Heart left ventricle (tissue), 16 donors: ENCODE results near the gene SH3RF3. TPM values are rescaled to one million over a fixed set of nuclear protein-coding genes. Genes with fewer than 3 reads are reported as not detected.

Experiments used
- ATAC-seq, 4 donors: fragments of 200-7000 bp; cut with Tn5 transposase; one replicate each; pipeline ENCODE4 v1.9.1; 2020 to 2022; ENCODE audit warnings: moderate library complexity in 4 of 4, mild to moderate bottlenecking in 3 of 4, moderate number of reproducible peaks in 1 of 4
- DNase-seq, 5 donors: peaks; one replicate each; pipeline ENCODE4 v3.0.0-alpha.2; 2020
- H3K27ac ChIP-seq, 12 donors: fragments of 200-600 bp; sonication (generic) in 4 of 12; one replicate each; pipeline versions ENCODE4 v1.5.0 to v1.8.0; 2016 to 2022; ENCODE audit warnings: mild to moderate bottlenecking in 2 of 12
- H3K27me3 ChIP-seq, 9 donors: fragments of 200-600 bp; sonication (generic) in 2 of 9; one replicate each; pipeline versions ENCODE4 v1.5.1 to v1.8.0; 2016 to 2022; ENCODE audit warnings: mild to moderate bottlenecking in 3 of 9
- H3K36me3 ChIP-seq, 9 donors: fragments of 200-600 bp; sonication (generic) in 2 of 9; one replicate each; pipeline versions ENCODE4 v1.5.0 to v1.8.0; 2018 to 2022; ENCODE audit warnings: mild to moderate bottlenecking in 2 of 9
- H3K4me1 ChIP-seq, 12 donors: fragments of 200-600 bp; sonication (generic) in 4 of 12; one replicate each; pipeline versions ENCODE4 v1.5.0 to v1.8.0; 2016 to 2022; ENCODE audit warnings: mild to moderate bottlenecking in 3 of 12
- H3K4me3 ChIP-seq, 12 donors: fragments of 200-600 bp; sonication (generic) in 4 of 12; one replicate each; pipeline versions ENCODE4 v1.5.0 to v1.8.0; 2017 to 2022; ENCODE audit warnings: mild to moderate bottlenecking in 9 of 12, moderate library complexity in 4 of 12
- H3K9me3 ChIP-seq, 12 donors: fragments of 200-600 bp; sonication (generic) in 4 of 12; one replicate each; pipeline versions ENCODE4 v1.5.0 to v1.8.0; 2016 to 2022; ENCODE audit warnings: mild to moderate bottlenecking in 1 of 12
- POLR2A ChIP-seq, 2 donors: fragments of 450-650 bp; IDR thresholded peaks; one replicate each; pipeline ENCODE4 v1.6.1; 2017; ENCODE audit warnings: antibody characterized with exemption in 2 of 2, mild to moderate bottlenecking in 2 of 2, moderate library complexity in 2 of 2
- WGBS, 4 donors: extraction: QIAGEN DNeasy Blood & Tissue Kit in 2 of 4; methylation state at CpG; one replicate each; pipeline versions ENCODE4 v1.1.5 to v1.1.7; 2013 to 2018; 5-methylcytosine and 5-hydroxymethylcytosine counted together
- intact Hi-C, 10 donors: fragments of 100-400 bp; cut with DNase I; formaldehyde crosslinking; loops; one replicate each; pipeline versions ENCODE4 v1.11.1 to v1.14.2; 2022
- polyA plus RNA-seq, 2 donors: library from polyadenylated mRNA; stranded (reverse); fragments of 200-250 nt; gene quantifications; one replicate each; pipeline ENCODE4 v1.2.3, GENCODE V29; 2013
- total RNA-seq, 9 donors: library from RNA; depleted of rRNA in 2 of 9; stranded (reverse); fragments of >200 nt in 2 of 9; fragmentation: NEBNext Ultra II Directional in 3 of 9; extraction: Animal tissue kit (Norgen Biotek cat#: 25700) in 3 of 9; gene quantifications; one replicate each; pipeline versions ENCODE4 v1.1.0 to v1.2.4, GENCODE V29; 2016 to 2023
- TF ChIP-seq, protein P1 (sequence below), 12 donors: fragments of 200-600 bp; sonication (generic) in 4 of 12; IDR thresholded peaks; one replicate each; pipeline versions ENCODE4 v1.5.0 to v1.8.0; 2018 to 2022; ENCODE audit warnings: antibody characterized with exemption in 12 of 12, mild to moderate bottlenecking in 5 of 12
- donor health status: ischemic (EF 13 %, LVEDD 7.1; RV severe dilation, severe dysfunction).
- donor health status: healthy with polysubstance abuse.
- donor health status: DM: no; HTN: yes; CAD: no.
- donor health status: DM: no; HTN: no; CAD: no.
- donor health status: ischemic (EF 25% LVEDD 6.9; RV normal size, moderate dysfunction).
- donor health status: ischemic (EF 25% LVEDD 5.7; RV mildly dilated, moderate dysfunction).
- donor health status: healthy.
- donor health status: DM: yes; HTN: yes; CAD: no.
- donor health status: ischemic (EF 35%, LVEDD 5.7; RV mildly dilated, moderate dysfunction).
- donor health status: nonischemic (EF 11% LVEDD 7.7; RV severe dilation, severe dysfunction).
- donor health status: DM: yes; HTN: yes; CAD: no.
- donor health status: PGD.
- donor health status: ischemic (EF 29% LVEDD 5.4; RV normal size, mild dysfunction).
- donor health status: nonischemic (EF 23%, LVEDD 6.1; RV moderate dilation, normal function).

Gene SH3RF3
- total and polyA plus RNA-seq, 11 donors: 5.2 to 15.7 (median 7.9) TPM

DNA sequence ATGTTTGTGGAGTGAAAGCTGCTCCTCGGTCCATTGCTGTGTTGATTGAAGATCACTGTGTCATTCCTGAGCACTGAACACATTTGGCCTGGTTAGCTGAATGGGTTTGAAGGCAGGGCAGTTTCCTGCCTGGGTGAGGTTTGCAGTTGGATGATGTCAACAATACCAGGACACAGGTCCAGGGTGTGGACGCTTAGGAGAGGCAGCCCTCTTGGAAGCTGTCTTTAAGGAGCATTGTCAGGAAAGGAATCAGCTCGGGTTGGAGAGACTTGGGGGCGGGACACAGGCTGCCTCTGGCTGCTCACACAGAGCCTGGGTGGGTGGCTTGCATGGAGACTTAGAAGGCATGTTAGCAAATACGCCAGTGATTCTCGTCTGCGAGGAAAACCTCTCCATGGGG is 247.1 kb downstream of the SH3RF3 start:
- peak; percentile 58 to 82 (median 60) for ATAC-seq

DNA sequence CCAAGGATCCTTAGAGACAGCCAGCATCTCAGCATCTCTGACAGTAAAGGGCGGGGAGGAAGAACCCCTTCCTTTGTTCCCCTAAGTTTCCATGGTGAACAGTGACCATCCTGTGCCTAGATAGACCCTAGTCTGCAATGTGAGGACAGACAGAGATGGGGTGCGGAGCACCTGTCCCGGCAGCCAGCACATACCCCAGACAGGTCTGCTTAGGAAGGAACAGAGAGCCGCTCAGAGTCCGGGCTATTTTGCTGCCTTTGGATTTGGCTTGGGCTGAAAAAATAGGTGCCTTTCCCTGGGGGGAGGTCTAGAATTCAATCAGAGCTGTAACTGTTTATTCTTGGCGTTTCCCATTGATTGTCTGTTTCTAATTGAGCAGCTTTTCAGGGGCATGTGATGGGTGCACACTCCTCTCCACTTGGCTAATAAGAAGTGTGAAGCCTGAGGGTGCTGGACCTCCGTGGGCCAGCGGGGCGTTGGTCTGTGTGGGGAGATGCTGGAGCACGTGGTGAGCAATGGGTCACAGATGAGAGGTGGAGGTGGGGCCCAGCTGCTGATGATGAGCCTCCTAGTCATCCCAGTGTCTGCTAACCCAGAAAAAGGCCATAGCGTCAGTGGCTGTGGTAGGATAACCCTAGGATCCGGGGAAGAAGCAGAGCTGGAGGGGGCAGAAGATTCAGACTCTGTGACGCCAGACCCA is 247.9 kb downstream of the SH3RF3 start:
- ATAC-seq: no peak
- no peaks in the 10 kb centered on the region for H3K9me3 ChIP-seq
- DNase-seq: peak in 1 of 5 donors; percentile 2
- H3K36me3 ChIP-seq: peaks cover 0 to 23% (median 0%) of the 10 kb centered on the region in 9 donors
- peaks cover 0 to 18% (median 1%) of the 10 kb centered on the region in 12 donors for H3K4me1 ChIP-seq
- TF ChIP-seq, protein P1, sequence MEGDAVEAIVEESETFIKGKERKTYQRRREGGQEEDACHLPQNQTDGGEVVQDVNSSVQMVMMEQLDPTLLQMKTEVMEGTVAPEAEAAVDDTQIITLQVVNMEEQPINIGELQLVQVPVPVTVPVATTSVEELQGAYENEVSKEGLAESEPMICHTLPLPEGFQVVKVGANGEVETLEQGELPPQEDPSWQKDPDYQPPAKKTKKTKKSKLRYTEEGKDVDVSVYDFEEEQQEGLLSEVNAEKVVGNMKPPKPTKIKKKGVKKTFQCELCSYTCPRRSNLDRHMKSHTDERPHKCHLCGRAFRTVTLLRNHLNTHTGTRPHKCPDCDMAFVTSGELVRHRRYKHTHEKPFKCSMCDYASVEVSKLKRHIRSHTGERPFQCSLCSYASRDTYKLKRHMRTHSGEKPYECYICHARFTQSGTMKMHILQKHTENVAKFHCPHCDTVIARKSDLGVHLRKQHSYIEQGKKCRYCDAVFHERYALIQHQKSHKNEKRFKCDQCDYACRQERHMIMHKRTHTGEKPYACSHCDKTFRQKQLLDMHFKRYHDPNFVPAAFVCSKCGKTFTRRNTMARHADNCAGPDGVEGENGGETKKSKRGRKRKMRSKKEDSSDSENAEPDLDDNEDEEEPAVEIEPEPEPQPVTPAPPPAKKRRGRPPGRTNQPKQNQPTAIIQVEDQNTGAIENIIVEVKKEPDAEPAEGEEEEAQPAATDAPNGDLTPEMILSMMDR (IDR thresholded peaks at IDR 0.05): no peak
- TF ChIP-seq POLR2A (IDR thresholded peaks at IDR 0.05): no peak
- no peak overlapping the region for H3K27ac ChIP-seq
- no peaks in the 10 kb centered on the region for H3K27me3 ChIP-seq
- WGBS, 4 donors: 94 to 96% (median 95%) methylated on average over 13 of the region's 13 CpGs
- intact Hi-C loops: no loop called here
- H3K4me3 ChIP-seq: no peak overlapping the region

More for the DNA sequence above, 247.1 kb downstream of the SH3RF3 start:
- Histone ChIP-seq H3K9me3 (no peaks in the 10 kb centered on the region), H3K4me1 (peaks cover 0 to 15% (median 0%) of the 10 kb centered on the region in 12 donors), H3K36me3 (peaks cover 0 to 28% (median 0%) of the 10 kb centered on the region in 9 donors), H3K4me3 (no peak overlapping the region), H3K27me3 (no peaks in the 10 kb centered on the region), H3K27ac (peak overlapping the region in 2 of 12 donors; percentile 15 to 35)
- DNase-seq: peak in 2 of 5 donors; percentile 6 to 55
- 54 to 73% (median 68%) methylated on average over 6 to 7 of the region's 7 CpGs for WGBS, 4 donors
- TF ChIP-seq POLR2A (IDR thresholded peaks at IDR 0.05): no peak
- TF ChIP-seq, protein P1 (IDR thresholded peaks at IDR 0.05): no peak
- intact Hi-C loops: no loop called here

DNA sequence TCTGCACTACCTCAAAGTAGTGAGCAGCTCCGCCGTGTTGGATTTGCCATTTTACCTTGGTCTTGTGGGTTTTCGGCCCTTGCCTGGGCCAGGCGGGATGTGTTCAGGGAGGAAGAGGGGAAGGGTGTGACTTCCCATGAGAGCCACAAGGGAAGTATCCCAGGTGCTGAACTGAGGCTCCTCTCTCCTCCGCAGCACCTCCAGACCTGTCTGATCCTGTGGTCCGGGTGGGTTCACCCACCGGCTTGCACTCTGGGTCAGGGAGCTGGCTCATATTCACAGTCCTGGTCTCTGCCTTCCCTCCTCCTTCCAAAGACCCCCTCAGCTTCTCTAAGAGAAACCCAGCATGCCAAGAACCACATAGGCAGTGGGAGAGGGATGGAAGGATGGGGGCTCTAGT is 249.0 kb downstream of the SH3RF3 start:
- 63 to 88% (median 75%) methylated on average over 7 of the region's 7 CpGs for WGBS, 4 donors
- H3K27ac ChIP-seq: no peak overlapping the region
- no peaks in the 10 kb centered on the region for H3K27me3 ChIP-seq
- H3K4me1 ChIP-seq: peaks cover 0 to 29% (median 10%) of the 10 kb centered on the region in 12 donors
- H3K4me3 ChIP-seq: no peak overlapping the region
- DNase-seq (peak in 1 of 5 donors; percentile 15), ATAC-seq (no peak)
- intact Hi-C loops: no loop called here
- TF ChIP-seq, protein P1 (IDR thresholded peaks at IDR 0.05): no peak
- no peak for TF ChIP-seq POLR2A (IDR thresholded peaks at IDR 0.05)
- no peaks in the 10 kb centered on the region for H3K9me3 ChIP-seq
- H3K36me3 ChIP-seq: peaks cover 0 to 14% (median 0%) of the 10 kb centered on the region in 9 donors

DNA sequence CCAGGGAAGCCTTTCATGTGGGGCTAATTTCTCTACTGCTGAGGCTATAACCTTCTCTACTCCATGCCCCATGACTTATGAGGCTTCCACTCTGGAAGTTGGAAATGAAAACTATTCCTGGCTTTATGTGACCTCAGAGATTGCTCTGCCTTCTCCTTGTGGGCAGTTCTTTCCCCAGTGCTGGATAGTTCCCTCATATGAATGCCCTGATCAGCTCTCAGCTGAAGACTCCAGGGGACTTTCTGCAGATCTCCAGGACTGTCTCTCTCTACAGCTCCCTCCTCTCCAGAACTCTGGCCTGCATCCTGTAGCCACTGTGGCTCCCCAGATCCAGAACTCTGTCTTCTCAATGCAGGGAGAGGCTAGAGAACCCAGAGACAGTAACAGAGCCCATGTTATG is 249.7 kb downstream of the SH3RF3 start:
- no peak for ATAC-seq
- no peak for DNase-seq
- no peak overlapping the region for H3K27ac ChIP-seq
- no peaks in the 10 kb centered on the region for H3K27me3 ChIP-seq
- peaks cover 6 to 36% (median 17%) of the 10 kb centered on the region in 12 donors for H3K4me1 ChIP-seq
- TF ChIP-seq, protein P1 (IDR thresholded peaks at IDR 0.05): no peak
- intact Hi-C loops: no loop called here
- H3K9me3 ChIP-seq: no peaks in the 10 kb centered on the region
- H3K4me3 ChIP-seq: no peak overlapping the region
- peaks cover 0 to 9% (median 0%) of the 10 kb centered on the region in 9 donors for H3K36me3 ChIP-seq
